Measurements from ENCODE around the gene PKHD1. TPM values are rescaled to one million over a fixed set of nuclear protein-coding genes. Genes with fewer than 3 reads are reported as not detected.

Gene PKHD1
- total and polyA plus RNA-seq, 2 of the 8 experiments (the other 6 are each of a cell fraction or from before 2014, with no cell fraction given) = 0.06 to 0.09 TPM

DNA sequence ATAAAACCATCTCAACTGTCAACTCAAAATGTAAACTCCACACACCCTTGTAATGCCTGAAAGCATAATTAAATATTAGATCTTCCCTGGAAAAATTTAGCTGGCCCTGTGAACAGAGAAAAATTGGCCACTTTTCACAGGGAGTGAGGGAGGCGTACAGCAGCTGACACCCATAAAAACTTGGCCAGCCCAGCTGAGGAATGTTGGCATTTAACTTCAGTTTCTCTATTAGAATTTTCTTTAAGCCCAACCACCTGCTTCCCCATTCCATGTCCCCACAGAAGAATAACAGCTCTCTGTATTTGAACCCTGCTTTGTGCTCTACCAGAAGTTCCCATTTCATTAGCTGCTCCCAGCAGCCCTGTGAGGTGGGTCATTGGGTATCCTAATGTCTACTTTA is 41.0 kb downstream of the PKHD1 start:
- Histone ChIP-seq H2BK12ac (ENCODE audit: low read depth, low read length) (no peak overlapping the region), H3K14ac (ENCODE audit: insufficient read length) (no peak overlapping the region), H4K91ac (replicated peaks; ENCODE audit: insufficient read length, low read length) (no peak overlapping the region), H4K8ac (ENCODE audit: extremely low read depth, insufficient read depth, low read length) (no peak overlapping the region), H3K4me2 (ENCODE audit: insufficient read depth in 1 of 2, low read depth in 2 of 2, low read length in 2 of 2) (no peak overlapping the region), H3K9me3 (ENCODE audit: insufficient read depth in 2 of 2, low read depth in 1 of 2, low read length in 1 of 2) (no peaks in the 10 kb centered on the region), H3K79me2 (ENCODE audit: control insufficient read depth in 1 of 2, insufficient read depth in 2 of 2, low read length in 2 of 2) (no peaks in the 10 kb centered on the region), H3K36me3 (ENCODE audit: control insufficient read depth in 2 of 4, insufficient read depth in 4 of 4, low read length in 3 of 4) (no peaks in the 10 kb centered on the region), H4K5ac (ENCODE audit: insufficient read length, low read depth, low read length) (no peak overlapping the region), H3K9ac (replicated peaks in 1 of 4; ENCODE audit: extremely low read depth in 1 of 4, low read depth in 3 of 4, low read length in 3 of 4) (no peak overlapping the region), H3K56ac (replicated peaks; ENCODE audit: insufficient read length, low read depth, low read length) (no peak overlapping the region), H2BK120ac (replicated peaks; ENCODE audit: low read depth, low read length) (no peak overlapping the region), H2BK15ac (ENCODE audit: low read length) (no peak overlapping the region), H2AK5ac (ENCODE audit: low read depth, low read length) (no peak overlapping the region), H2AFZ (ENCODE audit: low read length) (no peak overlapping the region), H2BK20ac (ENCODE audit: low read length) (no peak overlapping the region), H3K23ac (ENCODE audit: insufficient read length) (no peak overlapping the region), H3K18ac (ENCODE audit: extremely low read depth, low read length) (no peak overlapping the region), H3K4me3 (ENCODE audit: extremely low read depth in 1 of 4, insufficient read depth in 2 of 4, low read depth in 3 of 4, low read length in 4 of 4) (no peak overlapping the region), H2BK5ac (ENCODE audit: low read depth, low read length) (no peak overlapping the region), H3K27ac (ENCODE audit: low read depth, low read length) (no peak overlapping the region), H3K27me3 (replicated peaks in 1 of 4; ENCODE audit: control insufficient read depth in 3 of 4, extremely low read depth in 1 of 4, insufficient read depth in 3 of 4, low read length in 3 of 4) (no peaks in the 10 kb centered on the region; a peak in 1 of 7 replicates), H3K4me1 (replicated peaks in 1 of 4; ENCODE audit: control insufficient read depth in 3 of 4, insufficient read depth in 4 of 4, low read length in 3 of 4) (no peaks in the 10 kb centered on the region; a peak in 1 of 7 replicates), H3K23me2 (ENCODE audit: low read depth, low read length) (no peaks in the 10 kb centered on the region), H3K79me1 (ENCODE audit: low read depth, low read length) (no peaks in the 10 kb centered on the region), H3K4ac (replicated peaks; ENCODE audit: insufficient read length, low read depth, low read length) (no peak overlapping the region), H4K20me1 (replicated peaks in 1 of 2; ENCODE audit: control insufficient read depth in 1 of 2, insufficient read depth in 2 of 2, low read length in 2 of 2) (no peaks in the 10 kb centered on the region)
- ChIA-PET CTCF (ENCODE audit: partially characterized antibody) (interaction anchor here (0.7 to 5.1 kb wide), 3 partner anchors 15 to 498 kb away, joined by 3 to 30 read pairs (median 6); no protein-coding TSS in a partner anchor), POLR2A (ENCODE audit: partially characterized antibody) (no interaction called here)
- 93% methylated on average over 1 of the region's 1 CpG; no CpG with 5 or more reads in 1 of the 2 experiments for WGBS, 2 experiments (ENCODE audit: extremely low coverage in 1 of 2, insufficient coverage in 1 of 2, insufficient read length in 1 of 2, insufficient replicate concordance in 2 of 2, low coverage in 1 of 2, low lambda C conversion rate in 2 of 2, missing lambda C conversion rate in 1 of 2)
- DNase-seq (ENCODE audit: low read depth in 1 of 2, low spot score in 2 of 2) = no peak
- no peak for FAIRE-seq
- TF ChIP-seq SIN3A (conservative IDR thresholded peaks at IDR 0.05 in 1 of 2, IDR thresholded peaks at IDR 0.05 in 1 of 2; ENCODE audit: low read depth in 1 of 2, low read length in 2 of 2) (no peak), HDAC2 (IDR thresholded peaks at IDR 0.05; ENCODE audit: borderline replicate concordance in 1 of 2, low read depth in 2 of 2, low read length in 2 of 2) (no peak), POU5F1 (IDR thresholded peaks at IDR 0.05; ENCODE audit: low read depth, low read length) (no peak), RAD21 (IDR thresholded peaks at IDR 0.05 in 1 of 2, conservative IDR thresholded peaks at IDR 0.05 in 1 of 2; ENCODE audit: low read depth in 2 of 2, low read length in 2 of 2) (no peak), JUND (IDR thresholded peaks at IDR 0.05; ENCODE audit: low read length) (no peak), KDM5A (IDR thresholded peaks at IDR 0.05; ENCODE audit: low read length) (no peak), HDAC6 (IDR thresholded peaks at IDR 0.05; ENCODE audit: low read depth, low read length) (no peak), POLR2AphosphoS5 (IDR thresholded peaks at IDR 0.05; ENCODE audit: low read depth, low read length) (no peak), BACH1 (IDR thresholded peaks at IDR 0.05; ENCODE audit: low read length) (no peak), RBBP5 (IDR thresholded peaks at IDR 0.05; ENCODE audit: borderline replicate concordance, low read depth, low read length) (no peak), SAP30 (IDR thresholded peaks at IDR 0.05; ENCODE audit: insufficient read depth, insufficient replicate concordance, low read length) (no peak), ZNF274 (IDR thresholded peaks at IDR 0.05; ENCODE audit: borderline replicate concordance, extremely low read depth, low read length) (no peak), TAF1 (IDR thresholded peaks at IDR 0.05; ENCODE audit: low read depth, low read length) (no peak)

Measured in H1 (cell line).